K562 (cell line): ENCODE results near the gene UBALD2. TPM values are rescaled to one million over a fixed set of nuclear protein-coding genes. Genes with fewer than 3 reads are reported as not detected.

Experiments
- ETV5 ChIP-seq: sonication (generic); formaldehyde crosslinking; IDR thresholded peaks from 2 replicates; pipeline ENCODE4 v1.4.0; 2020; ENCODE audit warnings: low read depth, mild to moderate bottlenecking, missing genetic modification reagents
- FOXO4 ChIP-seq: fragments of 450-650 bp; formaldehyde crosslinking; IDR thresholded peaks from 2 replicates; pipeline ENCODE4 v1.4.0; 2020; ENCODE audit warnings: mild to moderate bottlenecking, moderate library complexity
- MNT ChIP-seq, 2 experiments: fragments of 450-650 bp; conservative IDR thresholded peaks; 2 replicates each; pipeline ENCODE4 v1.6.1; 2017; ENCODE audit warnings: mild to moderate bottlenecking in 2 of 2, moderate library complexity in 2 of 2
- PBX2 ChIP-seq, 2 experiments: IDR thresholded peaks in 1 of 2; conservative IDR thresholded peaks in 1 of 2; 2 replicates each; pipeline ENCODE4 v1.6.1; 2016; ENCODE audit warnings: low read depth in 2 of 2, mild to moderate bottlenecking in 1 of 2, missing compliant biosample characterization in 1 of 2, missing genetic modification characterization in 1 of 2, moderate library complexity in 1 of 2
- POLR3G ChIP-seq: IDR thresholded peaks from 2 replicates; pipeline ENCODE4 v1.6.1; 2011; ENCODE audit not compliant: insufficient read length, insufficient replicate concordance; ENCODE audit errors: extremely low read depth
- RBM22 ChIP-seq: fragments of 200-400 bp; formaldehyde crosslinking; IDR thresholded peaks from 2 replicates; pipeline ENCODE4 v1.6.1; 2018; ENCODE audit warnings: low read length, low read depth; ENCODE audit not compliant: poor library complexity, severe bottlenecking
- SAP30 ChIP-seq: fragments of 200-600 bp; sonication (generic); IDR thresholded peaks from 2 replicates; pipeline ENCODE4 v1.6.1; 2012; ENCODE audit warnings: borderline replicate concordance, low read depth, mild to moderate bottlenecking, moderate library complexity, low read length, control low read depth, inconsistent platforms; ENCODE audit not compliant: insufficient read depth, poor library complexity, severe bottlenecking
- XRCC5 ChIP-seq: fragments of 200-400 bp; formaldehyde crosslinking; IDR thresholded peaks from 2 replicates; pipeline ENCODE4 v1.6.1; 2017; ENCODE audit warnings: low read depth, mild to moderate bottlenecking, low read length
- ZBTB1 ChIP-seq: sonication (generic); formaldehyde crosslinking; IDR thresholded peaks from 2 replicates; pipeline ENCODE4 v1.8.1; 2023; ENCODE audit warnings: missing genetic modification reagents, low read depth, mild to moderate bottlenecking, borderline replicate concordance
- ZBTB7A ChIP-seq: IDR thresholded peaks from 2 replicates; pipeline ENCODE4 v1.6.1; 2011; ENCODE audit warnings: low read depth, mild to moderate bottlenecking, low read length, moderate library complexity, borderline replicate concordance; ENCODE audit not compliant: control insufficient read depth
- ZNF584 ChIP-seq: fragments of 200-800 bp; sonication (Bioruptor generic); IDR thresholded peaks from 2 replicates; pipeline ENCODE4 v1.6.1; 2016; ENCODE audit warnings: low read depth, mild to moderate bottlenecking, missing genetic modification characterization, missing compliant biosample characterization
- ZZZ3 ChIP-seq: fragments of 450-650 bp; IDR thresholded peaks from 2 replicates; pipeline ENCODE4 v1.6.1; 2016; ENCODE audit warnings: antibody characterized with exemption, mild to moderate bottlenecking, moderate library complexity
- polyA plus RNA-seq, 8 experiments: library from polyadenylated mRNA; depleted of rRNA in 4 of 8; stranded (reverse) in 5 of 8; unstranded in 3 of 8; fragments of >200 nt; fragmentation: Nextera tagmentation in 2 of 8; fragmentation: Illumina TruSeq in 1 of 8; extraction: Ambion mirVana in 2 of 8; extraction: Trizol in 1 of 8; gene quantifications; 2 replicates each; pipeline versions ENCODE4 v1.2.1 to v1.2.3, GENCODE V29; 2011 to 2014; ENCODE audit warnings: inconsistent platforms in 1 of 8, missing spikeins in 1 of 8
- total RNA-seq, 7 experiments: library from RNA; depleted of rRNA in 6 of 7; stranded (reverse); fragments of >200 nt in 6 of 7; fragmentation: Illumina TruSeq in 2 of 7; extraction: Trizol in 2 of 7; gene quantifications; 2 replicates each; pipeline versions ENCODE4 v1.2.1 to v1.2.3, GENCODE V29; 2011 to 2021; ENCODE audit warnings: low replicate concordance in 1 of 7

Gene UBALD2
- total and polyA plus RNA-seq, 9 of the 15 experiments (the other 6 are each of a cell fraction or from before 2014, with no cell fraction given) = 2.3 to 94.1 (median 25.3) TPM

GRCh38 chr17:76274112-76274956 is 9.2 kb downstream of the UBALD2 start (continued):
- no peak for TF ChIP-seq PBX2 (CRISPR knock-in tag; IDR thresholded peaks at IDR 0.05; ENCODE audit: low read depth)
- no peak for TF ChIP-seq PBX2 (tag; conservative IDR thresholded peaks at IDR 0.05; ENCODE audit: low read depth)
- no peak for TF ChIP-seq SAP30
- 0 out of 2 replicates have a peak, but pooled peaks have one; percentile 1 for TF ChIP-seq XRCC5
- no peak for TF ChIP-seq ETV5
- TF ChIP-seq ZBTB7A = peak; percentile 50
- no peak for TF ChIP-seq ZNF584
- TF ChIP-seq MNT (conservative IDR thresholded peaks at IDR 0.05) = no peak
- TF ChIP-seq ZBTB1 = no peak
- TF ChIP-seq ZZZ3 = no peak
- TF ChIP-seq POLR3G = no peak
- peak; percentile 36 for TF ChIP-seq RBM22
- TF ChIP-seq FOXO4 (CRISPR knock-in tag) = no peak
